ENCODE measurements around the gene EBNA1BP2.
A peak's percentile ranks its signal among the peaks of the same experiment; 100 is the strongest.
"Not testable (repeated sequence)": the region's sequence is repeated elsewhere in the genome, so short reads cannot be mapped to it uniquely, and the experiment has no call there.

The EBNA1BP2 gene

DNA sequence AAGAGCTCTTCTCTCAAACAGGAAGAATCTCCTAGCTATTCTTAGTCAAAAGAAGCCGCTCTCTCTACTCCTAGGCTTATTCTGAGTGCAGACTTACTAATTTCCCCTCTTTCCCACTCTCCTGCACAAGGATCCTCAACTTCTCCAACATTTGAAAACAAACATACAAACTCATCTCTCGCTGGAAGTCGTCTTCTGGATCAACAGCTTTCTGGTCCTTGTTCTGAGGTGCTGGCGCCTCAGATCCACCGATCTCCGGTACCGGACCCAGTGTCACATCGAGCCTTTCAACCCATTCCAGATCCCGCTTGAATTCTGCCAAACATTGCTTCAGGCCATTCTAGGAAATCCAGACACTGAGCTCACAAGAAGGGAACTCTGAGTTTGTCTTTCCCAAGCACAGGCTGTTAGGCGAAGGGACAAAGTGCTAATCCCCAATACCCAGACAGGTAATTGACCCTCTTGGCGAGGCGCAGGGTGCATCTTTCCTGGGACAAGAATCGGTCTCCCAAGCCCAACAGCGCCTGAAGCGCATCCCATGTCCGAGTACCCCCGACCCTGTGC lies 696 bp downstream of the EBNA1BP2 start:
- DNase-seq = no peak

DNA sequence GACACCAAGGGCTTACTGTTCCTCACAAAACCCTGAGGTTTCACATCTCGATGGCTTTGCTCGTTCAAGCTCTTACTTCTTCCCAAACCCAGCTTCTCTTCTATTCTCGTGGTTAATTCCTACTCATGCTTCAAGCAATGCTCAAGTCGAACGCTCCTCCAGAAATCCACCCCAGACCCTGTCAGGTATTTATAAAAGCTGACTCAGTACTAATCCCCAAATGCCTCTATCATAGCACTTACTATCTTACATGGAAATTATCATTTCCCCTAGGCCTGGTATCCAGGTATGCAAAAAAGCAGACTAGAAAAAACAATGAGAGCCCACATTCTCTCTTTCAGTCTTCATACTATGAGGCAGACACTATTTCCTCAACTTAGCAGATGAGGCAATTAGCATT lies 6.3 kb downstream of the EBNA1BP2 start:
- DNase-seq = no peak

DNA sequence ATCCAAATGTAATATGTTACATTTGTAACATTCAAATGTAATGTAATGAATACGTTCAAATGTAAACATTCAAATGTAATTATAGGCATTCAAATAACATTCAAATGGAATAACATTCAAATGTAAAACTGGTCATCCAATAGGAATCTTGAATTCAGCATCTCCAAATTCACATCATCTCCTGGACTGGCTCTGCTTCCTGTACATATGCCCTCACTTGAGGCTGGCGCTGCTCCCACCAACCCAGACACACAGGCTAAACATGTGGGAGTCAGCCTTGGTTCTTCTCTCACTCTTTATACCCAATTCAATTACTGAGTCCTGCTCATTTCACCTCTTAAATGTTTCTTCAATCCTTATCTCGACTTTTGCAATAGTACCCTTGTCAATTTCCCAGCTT lies 6.9 kb downstream of the EBNA1BP2 start:
- DNase-seq = no peak

DNA sequence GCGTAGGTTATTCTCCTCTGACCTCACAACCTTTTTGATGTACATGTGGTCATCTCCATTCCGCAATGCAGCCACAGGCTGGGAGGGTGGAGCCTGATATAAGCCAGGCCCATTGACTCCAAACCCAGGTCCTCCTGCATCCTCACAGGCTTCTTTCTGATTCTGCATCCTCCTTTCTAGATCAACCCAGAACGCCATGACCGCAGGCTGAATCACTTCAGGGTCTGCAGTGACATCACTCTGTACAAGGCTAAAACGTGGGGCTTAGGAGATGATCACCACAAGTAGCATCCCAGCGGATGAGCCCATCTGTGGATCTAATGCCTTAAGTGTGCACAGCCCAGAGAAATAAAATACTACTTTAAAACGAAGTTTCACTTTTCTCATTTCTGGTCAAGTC lies 16.1 kb downstream of the EBNA1BP2 start:
- no peak for DNase-seq

DNA sequence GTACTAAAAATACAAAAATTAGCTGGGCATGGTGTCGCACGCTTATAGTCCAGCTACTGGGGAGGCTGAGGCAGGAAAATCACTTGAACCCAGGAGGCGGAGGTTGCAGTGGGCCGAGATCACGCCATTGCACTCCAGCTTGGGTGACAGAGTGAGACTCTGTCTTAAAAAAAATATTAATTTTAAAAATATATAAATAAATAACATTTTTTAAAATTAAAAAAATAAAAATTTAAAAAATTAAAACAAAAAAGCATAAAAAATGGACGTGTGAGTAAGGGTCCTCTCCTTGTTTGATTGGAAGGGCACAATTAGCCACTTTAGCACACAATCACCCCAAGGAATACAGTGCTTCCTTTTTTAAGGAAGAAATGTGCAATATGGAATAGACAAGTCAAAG lies 18.6 kb downstream of the EBNA1BP2 start:
- no peak for DNase-seq

DNA sequence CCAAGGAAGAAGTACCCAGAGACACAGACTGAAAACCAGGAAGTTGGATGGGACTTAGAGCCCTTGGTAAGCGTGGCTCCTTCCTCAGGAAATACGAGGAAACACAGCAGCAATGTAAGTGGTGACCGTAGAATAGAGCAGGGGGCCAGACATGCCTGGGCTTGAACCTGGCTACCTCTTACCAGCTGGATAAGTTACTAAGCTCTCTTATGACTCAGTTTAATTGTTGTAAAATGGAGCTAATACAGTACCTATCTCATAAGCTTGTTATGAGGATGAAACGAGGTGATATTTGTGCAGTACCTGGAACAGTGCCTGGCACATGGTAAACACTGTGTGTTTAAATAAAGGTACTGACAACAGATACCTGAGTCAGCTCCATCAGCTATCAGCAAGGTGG lies 19.2 kb downstream of the EBNA1BP2 start:
- no peak for DNase-seq

DNA sequence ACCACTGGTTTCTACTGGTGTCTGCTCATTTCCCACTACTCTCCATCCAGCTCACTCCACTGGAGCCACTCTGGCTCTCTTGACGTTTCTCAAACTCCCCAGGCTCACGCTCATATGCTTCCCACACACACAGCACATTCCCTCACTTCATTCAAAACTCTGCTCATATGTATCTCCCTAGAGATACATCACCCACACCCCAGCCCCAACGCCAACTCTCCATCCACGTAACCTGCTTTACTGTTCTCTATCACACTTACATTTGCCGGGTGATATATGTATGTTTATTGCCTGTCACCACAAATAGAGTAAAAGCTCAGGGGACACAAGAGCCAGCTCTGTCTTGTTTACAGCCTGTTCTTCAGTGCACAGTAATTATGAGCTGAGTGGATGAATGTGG lies 22.2 kb downstream of the EBNA1BP2 start:
- DNase-seq = no peak

DNA sequence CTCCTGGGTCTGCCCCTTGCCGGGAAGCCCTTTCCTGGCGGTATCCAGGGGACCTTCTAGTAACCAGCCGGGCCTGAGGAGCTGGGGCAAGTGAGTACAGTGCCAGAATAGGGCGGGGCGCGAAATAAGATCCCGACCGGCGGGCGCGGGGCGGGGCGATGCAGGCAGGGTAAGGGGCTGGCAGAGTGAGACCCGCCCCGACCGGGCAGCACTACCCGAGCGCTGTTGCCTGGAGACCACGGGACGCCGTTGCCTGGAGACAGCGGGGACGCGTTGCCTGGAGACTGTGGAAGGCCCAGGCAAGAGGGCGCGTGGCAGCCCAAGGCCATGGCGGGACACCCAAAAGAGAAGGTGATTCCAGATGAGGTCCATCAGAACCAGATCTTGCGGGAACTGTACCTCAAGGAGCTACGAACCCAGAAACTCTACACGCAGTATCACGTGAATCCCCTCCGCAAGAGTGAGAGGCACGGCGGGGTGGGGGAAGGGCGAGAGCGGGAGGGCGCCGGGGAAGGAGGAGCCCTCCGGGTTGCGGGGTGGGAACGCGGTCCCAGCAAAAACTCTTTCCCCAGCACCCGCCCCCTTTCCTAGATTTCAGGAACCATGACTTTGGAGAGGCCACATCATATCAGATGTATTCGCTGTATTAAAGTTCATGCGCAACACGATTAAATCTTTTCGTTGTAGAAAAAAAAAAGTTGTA lies 24.3 kb downstream of the EBNA1BP2 start:
- peak; percentile 1 for DNase-seq

DNA sequence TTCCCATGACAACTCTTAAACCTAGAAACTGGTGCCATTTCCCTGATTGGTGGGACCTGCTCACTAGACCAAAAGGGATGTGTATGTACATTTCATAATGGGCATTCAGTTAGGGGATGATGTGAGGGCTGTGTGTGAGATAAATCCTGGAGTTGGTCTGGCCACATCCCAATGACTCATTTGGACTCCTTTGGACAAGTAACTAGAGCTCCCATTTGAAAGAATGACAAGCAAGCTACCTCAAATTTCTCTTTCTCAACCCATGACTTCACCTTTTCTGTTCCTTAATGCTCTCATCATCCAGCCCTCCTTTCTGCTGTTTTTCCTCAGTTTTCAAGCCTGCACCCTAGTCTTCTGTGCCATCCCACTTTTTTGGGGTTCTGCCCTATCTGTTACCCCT lies 27.9 kb downstream of the EBNA1BP2 start:
- no peak for DNase-seq

DNA sequence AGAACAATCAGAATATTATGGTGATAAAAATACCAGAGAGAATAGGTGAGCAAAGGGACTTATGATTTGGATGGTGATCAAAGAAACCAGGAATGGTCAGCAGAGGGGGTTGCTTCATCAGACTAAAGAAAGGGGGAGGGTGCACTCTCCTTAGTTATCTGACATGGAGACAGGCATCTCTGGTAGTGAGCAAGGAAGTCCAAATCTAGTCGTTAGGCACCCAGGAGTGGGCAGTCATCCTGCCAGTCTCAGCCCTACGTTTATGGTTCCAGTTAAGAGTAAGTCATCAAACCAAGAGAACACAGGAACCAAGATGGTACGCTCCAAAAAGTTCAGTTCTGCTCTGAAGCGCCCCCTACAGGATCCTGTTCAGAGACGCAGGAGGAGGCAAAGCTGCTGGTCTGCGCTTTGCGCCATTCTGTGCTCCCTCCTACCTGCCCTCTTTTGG lies 28.6 kb downstream of the EBNA1BP2 start:
- no peak for DNase-seq

DNA sequence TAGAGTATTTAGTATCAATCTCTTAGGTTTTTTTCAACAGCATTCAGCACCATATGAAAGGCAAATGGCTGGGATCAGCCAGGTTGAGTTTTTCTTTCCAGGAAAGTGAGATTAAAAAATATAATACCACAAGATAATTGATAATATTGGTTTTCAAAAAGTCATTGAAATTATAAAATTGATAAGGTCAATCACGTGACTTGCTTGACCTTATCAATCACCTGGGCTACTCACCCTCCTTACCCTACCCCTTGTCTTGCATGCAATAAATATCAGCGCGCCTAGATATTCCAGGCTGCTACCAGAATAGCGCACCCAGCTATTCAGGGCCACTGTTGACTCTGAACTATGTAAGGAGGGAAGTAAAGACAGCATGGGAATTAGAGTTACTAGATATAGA lies 31.5 kb downstream of the EBNA1BP2 start:
- DNase-seq = no peak

DNA sequence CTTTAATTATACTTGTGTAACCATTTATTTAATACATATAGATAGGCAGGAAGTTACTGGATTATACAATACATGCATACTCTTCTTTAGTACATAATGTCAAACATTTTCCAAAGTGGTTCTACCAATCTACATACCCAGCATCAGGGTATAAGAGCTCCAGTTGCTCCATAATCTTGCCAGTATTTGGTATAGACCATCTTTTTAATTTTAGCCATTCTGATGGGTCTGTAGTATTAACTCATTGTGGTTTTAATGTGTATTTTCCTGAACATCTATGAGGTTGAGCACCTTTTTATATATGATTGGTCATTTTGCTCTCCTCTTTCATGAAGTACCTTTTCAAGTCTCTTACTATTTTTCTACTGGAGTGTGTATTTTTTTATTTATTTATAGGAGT lies 32.1 kb downstream of the EBNA1BP2 start:
- no peak for DNase-seq

DNA sequence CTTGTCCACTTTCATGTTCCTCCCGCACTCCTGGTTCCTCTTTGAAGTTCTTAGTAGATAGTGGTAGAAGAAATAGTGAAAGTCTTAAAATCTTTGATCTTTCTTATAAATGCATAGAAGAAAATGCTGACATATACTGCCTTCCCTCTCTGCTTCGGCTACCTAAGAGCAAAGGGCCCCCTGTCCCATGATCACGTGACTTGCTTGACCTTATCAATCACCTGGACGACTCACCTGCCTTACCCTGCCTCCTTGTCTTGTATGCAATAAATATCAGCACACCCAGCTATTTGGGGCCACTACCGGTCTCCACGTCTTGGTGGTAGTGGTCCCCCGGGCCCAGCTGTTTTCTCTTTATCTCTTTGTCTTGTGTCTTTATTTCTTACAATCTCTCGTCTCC lies 32.8 kb downstream of the EBNA1BP2 start:
- DNase-seq = not testable (repeated sequence)

DNA sequence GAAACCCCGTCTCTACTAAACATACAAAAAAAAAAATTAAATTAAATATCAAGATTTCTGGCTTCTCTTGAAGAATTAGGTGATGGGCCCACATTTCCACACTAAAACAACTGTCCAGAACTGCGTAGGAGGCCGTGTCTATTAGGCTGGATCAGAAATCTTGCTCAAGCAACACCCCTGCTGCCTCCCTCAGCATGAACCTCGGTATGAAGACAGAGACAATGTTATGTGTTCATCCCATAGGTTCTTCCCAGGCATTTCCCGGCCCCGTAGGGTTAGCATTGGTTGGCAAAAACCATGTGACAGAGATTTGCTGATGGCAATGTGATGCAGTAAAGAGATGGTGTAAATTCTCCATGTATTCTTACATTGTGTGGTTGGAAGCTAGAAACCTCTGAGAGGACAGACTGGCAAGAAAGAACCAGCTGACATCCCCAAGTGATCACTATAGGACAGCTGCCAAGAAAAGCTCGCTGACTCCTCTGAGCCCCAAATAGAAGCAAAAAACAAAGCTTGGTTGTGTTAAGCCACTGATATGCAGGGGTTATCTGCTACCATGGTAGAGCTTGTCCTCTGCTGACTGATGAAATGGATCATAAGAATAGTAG lies 34.5 kb downstream of the EBNA1BP2 start:
- no peak for DNase-seq

DNA sequence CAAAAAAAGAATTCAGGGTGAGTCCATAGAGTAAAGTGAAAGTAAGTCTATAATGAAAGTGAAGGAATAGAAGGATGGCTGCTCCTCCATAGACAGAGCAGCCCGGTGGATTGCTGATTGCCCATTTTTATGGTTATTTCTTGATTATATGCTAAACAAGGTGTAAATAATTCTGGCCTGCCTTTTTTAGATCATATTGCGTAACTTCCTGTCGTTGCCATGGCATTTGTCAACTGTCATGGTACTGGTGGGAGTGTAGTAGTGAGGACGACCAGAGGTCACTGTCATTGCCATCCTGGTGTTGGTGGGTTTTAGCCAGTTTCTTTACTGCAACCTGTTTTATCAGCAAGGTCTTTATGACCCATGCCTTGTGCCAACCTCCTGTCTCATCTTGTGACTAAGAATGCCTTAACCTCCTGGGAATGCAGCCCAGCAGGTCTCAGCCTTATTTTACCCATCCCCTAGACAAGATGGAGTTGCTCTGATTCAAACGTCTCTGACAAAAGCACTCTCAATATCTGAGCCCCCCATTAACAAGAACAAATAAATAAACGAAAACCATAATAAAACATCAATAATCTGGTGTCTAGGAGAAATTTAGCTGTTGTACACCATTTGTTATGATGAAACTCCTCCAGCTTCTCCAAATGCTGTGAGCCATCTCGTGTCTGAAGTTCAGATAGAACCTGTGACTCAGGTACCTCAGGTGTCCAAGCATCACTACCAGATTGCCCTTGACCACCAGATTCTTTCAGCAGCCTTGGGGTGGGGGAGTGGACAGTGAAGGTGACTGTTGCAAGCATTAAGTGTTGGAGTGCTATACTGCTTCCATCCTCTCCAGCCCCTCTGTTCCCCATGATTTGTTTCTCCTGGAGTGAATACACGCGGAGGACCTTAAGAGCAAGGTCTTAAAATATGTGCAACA lies 36.0 kb downstream of the EBNA1BP2 start:
- DNase-seq = no peak

DNA sequence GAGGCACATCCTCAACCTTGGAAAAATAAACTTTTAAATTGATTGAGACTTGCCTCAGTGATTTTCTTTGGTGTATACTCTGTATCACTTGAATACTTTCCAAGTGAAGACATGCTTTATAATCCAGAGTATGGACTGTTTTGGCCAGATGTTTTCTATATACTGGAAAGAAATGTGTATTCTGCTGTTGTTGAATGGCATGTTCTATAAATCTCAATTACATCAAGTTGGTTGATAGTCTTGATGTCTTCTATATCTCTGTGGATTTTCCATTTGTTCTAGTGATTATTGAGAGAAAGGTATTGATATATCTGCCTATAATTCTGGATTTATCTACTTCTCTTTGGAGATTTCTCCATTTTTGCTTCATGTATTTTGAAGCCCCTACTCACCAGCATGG lies 37.5 kb downstream of the EBNA1BP2 start:
- DNase-seq = no peak

DNA sequence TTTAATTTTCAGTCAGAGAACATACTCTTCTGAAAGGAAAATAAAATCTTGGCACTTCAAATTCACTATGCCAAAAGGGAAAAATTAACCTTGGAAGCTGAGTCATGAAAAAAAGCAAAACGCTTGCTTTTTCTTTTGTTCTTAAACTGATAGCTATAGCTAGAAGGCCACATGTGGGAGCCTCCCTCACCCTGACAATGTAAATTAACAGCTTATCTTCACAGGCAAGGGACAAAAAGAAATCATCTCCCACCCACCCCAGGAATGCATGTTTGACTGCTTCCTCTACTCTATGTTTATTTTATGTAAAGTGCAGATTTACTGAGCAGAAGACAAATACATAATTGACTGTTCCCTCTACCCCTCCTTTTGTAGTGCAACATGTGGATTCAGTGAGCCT lies 38.0 kb downstream of the EBNA1BP2 start:
- DNase-seq = no peak

DNA sequence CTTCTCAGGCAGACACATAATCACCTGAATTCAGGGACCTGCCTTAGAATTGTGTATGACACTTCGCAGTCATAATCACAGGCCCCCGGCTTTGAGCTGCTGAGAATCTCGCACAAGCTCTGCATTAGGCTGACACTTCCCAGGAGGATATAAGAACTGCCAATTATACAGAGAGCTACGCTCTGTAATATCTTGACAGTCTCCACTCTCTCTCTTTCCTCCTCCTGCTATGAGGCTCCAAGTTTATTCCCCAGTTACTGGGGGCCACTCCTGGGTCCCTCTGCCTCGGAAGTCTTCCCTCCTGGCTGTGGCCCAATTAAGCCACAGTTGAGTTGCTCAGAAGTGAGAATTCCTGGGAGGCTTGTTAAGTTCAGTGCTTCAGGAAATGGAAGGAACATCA lies 42.7 kb downstream of the EBNA1BP2 start:
- no peak for DNase-seq

DNA sequence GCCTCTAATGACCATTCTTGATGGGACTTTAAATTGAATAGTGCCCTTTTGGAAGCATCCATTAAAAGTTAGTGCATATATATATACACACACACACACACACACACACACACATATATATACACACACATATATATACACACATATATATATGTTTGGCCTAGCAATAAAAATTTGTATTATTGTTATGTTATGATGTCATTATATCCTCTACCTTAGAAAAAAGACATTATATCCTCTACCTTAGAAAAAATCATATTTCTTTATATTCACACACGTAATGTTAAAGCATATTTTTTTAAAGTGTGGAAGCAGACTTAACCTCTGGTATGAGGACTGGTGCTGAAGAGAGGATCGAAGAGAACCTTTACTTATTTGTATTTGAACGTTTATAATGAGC lies 43.3 kb downstream of the EBNA1BP2 start:
- no peak for DNase-seq

DNA sequence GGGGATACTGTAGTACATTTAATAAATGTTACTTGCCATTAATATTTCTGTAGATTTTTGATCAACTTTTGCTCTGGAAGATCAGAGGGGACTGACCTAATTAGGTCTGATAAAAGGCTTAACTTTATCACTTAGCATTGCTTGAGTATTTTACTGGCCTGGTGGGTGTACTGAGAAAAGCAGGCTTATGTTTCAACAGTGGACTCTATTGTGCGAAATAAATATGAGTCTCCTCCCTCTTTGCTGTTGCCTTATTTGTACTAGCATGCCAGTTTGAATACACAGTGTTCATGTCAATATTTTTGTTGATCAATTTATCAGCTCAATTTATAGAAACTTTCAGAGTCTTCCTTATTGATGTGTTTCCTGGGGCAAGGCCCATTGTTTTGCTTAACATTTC lies 49.1 kb downstream of the EBNA1BP2 start:
- DNase-seq = no peak

DNA sequence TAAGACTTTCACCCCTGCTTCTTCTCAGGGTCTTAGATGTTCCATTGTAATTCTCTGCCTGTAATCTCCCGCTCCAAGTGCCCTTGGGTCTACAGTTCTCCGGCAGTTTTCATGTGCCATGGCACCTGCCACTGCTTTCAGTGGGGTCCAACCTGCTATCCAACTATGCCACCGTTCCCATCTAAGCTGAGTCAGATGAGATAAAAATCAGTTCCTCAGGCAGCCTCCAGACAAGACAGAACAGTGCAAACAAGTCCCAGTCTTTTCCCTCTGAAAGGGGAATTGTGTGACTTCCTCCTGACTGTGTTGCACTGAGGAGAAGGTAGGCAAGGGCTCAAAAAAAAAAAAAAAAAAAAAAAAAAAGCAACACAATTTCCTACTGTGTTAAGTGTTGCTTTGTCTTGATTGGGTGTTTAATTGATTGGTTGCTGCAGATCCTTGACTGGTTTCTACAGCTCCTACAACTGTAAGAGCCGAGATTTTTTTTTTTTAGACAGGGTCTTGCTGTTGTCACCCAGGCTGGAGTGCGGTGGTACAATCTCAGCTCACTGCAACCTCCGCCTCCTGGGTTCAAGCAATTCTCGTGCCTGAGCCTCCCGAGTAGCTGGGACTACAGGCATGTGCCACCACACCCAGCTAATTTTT lies 50.7 kb downstream of the EBNA1BP2 start:
- no peak for DNase-seq

DNA sequence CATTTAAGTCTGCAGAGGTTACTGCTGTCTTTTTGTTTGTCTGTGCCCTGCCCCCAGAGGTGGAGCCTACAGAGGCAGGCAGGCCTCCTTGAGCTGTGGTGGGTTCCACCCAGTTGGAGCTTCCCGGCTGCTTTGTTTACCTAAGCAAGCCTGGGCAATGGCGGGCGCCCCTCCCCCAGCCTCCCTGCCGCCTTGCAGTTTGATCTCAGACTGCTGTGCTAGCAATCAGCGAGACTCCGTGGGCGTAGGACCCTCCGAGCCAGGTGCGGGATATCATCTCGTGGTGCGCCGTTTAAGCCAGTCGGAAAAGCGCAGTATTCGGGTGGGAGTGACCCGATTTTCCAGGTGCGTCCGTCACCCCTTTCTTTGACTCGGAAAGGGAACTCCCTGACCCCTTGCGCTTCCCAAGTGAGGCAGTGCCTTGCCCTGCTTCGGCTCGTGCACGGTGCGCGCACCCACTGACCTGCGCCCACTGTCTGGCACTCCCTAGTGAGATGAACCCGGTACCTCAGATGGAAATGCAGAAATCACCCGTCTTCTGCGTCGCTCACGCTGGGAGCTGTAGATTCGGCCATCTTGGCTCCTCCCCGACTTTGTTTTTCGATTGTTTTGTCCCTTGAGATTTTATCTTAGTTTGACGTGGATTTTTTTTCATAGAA lies 52.0 kb downstream of the EBNA1BP2 start:
- DNase-seq = not testable (repeated sequence)
